Activated CD4-positive, alpha-beta T cell treated with anti-CD3 and anti-CD28 coated beads, Interleukin-2, amount 10 ng/mL, durations not matched to agents 24 days and 14 days (primary cell): ENCODE results near the gene ITGA1. TPM values are rescaled to one million over a fixed set of nuclear protein-coding genes. Genes with fewer than 3 reads are reported as not detected.
A peak's percentile ranks its signal among the peaks of the same experiment; 100 is the strongest.

ENCODE experiments used
- DNase-seq: peaks from one replicate; pipeline ENCODE4 v3.0.0; 2022
- H3K27ac Mint-ChIP-seq: one replicate; pipeline ENCODE4 v1.8.0; 2022; ENCODE audit warnings: mild to moderate bottlenecking, mixed read lengths
- H3K27me3 Mint-ChIP-seq: one replicate; pipeline ENCODE4 v1.8.0; 2022; ENCODE audit warnings: mixed read lengths
- H3K36me3 Mint-ChIP-seq: one replicate; pipeline ENCODE4 v1.8.0; 2022; ENCODE audit warnings: low read depth, mild to moderate bottlenecking, mixed read lengths
- H3K4me1 Mint-ChIP-seq: one replicate; pipeline ENCODE4 v1.8.0; 2021; ENCODE audit warnings: mixed read lengths
- H3K4me3 Mint-ChIP-seq: one replicate; pipeline ENCODE4 v1.8.0; 2022; ENCODE audit warnings: mild to moderate bottlenecking, moderate library complexity, mixed read lengths
- H3K9me3 Mint-ChIP-seq: one replicate; pipeline ENCODE4 v1.8.0; 2021; ENCODE audit warnings: mixed read lengths
- intact Hi-C: fragments of 100-400 bp; cut with micrococcal nuclease; formaldehyde crosslinking; loops from one replicate; pipeline ENCODE4 v1.15.1; 2023
- total RNA-seq: library from RNA; stranded (reverse); gene quantifications from 2 replicates; pipeline ENCODE4 v1.2.3, GENCODE V29; 2022

Gene ITGA1
- total RNA-seq, 1 donor from 2014 or later, result 1.6 TPM

DNA sequence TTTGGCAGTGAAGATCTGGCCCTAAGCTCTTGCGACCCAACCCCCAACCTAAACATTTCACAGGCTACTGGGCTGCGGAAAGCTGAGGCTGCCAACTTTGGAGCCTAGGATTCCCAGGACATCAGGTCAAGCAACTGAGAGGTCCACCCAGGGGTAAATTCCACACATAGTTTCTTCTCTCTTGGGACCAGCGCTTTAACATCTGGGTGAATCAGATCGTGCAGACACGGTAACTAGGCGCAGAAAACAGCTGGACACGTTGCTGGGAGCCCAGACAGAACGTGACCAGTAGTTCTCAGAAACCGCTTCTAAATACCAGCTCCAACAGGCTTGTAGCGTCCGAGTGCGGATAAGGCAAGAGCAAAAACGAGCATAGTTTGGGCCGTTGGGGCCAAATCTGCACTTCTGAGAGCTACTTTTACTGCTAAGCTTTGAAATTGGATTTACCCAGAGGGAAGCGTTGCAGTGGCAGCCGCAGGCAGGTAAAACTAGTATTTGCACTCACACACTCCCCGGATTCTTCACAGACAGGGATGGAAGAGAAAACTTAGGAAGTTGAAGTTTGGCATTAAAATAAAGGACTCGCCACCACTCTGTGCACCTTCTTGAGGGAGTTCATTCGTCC is 11.8 kb downstream of the ITGA1 start:
- peaks cover 5% of the 10 kb centered on the region for H3K27me3 Mint-ChIP-seq
- peak overlapping the region; percentile 96 for H3K4me3 Mint-ChIP-seq
- intact Hi-C loops, result loop anchor here (1.0 kb wide), 1 partner anchor 12 kb away; the partner anchor contains the start of genes ITGA1 and PELO
- H3K27ac Mint-ChIP-seq, result peak overlapping the region; percentile 95
- H3K36me3 Mint-ChIP-seq, result peaks cover 33% of the 10 kb centered on the region
- H3K9me3 Mint-ChIP-seq, result no peaks in the 10 kb centered on the region
- H3K4me1 Mint-ChIP-seq, result peaks cover 40% of the 10 kb centered on the region
- peak; percentile 96 for DNase-seq

DNA sequence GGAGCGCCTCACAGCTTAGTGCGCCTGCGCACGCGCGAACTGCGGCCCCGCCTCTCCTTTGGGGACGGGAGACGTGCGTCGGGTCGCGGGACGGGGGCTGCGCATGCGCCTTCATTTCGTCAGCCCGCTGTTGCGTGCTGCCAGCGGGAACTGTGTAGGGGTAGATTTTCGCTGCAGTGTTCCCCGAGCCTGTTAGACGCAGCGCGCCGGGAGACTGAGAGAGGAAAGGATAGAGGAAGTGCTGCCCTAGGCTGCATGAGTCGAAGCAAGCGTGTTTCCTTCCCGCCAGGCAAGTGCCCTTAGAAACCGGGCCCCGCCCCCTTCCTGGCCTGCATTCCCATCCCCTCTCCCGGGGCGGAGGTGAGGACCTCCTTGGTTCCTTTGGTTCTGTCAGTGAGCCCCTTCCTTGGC is 12.3 kb downstream of the ITGA1 start:
- peaks cover 5% of the 10 kb centered on the region for H3K27me3 Mint-ChIP-seq
- intact Hi-C loops, result loop anchor here (1.0 to 5.0 kb wide), 7 partner anchors 13 to 307 kb away; partner anchors contain the start of genes ITGA1, MOCS2 and PELO
- no peaks in the 10 kb centered on the region for H3K9me3 Mint-ChIP-seq
- no peak for DNase-seq
- peaks cover 44% of the 10 kb centered on the region for H3K4me1 Mint-ChIP-seq
- peak overlapping the region; percentile 95 for H3K27ac Mint-ChIP-seq
- H3K4me3 Mint-ChIP-seq, result peak overlapping the region; percentile 96
- peaks cover 37% of the 10 kb centered on the region for H3K36me3 Mint-ChIP-seq

DNA sequence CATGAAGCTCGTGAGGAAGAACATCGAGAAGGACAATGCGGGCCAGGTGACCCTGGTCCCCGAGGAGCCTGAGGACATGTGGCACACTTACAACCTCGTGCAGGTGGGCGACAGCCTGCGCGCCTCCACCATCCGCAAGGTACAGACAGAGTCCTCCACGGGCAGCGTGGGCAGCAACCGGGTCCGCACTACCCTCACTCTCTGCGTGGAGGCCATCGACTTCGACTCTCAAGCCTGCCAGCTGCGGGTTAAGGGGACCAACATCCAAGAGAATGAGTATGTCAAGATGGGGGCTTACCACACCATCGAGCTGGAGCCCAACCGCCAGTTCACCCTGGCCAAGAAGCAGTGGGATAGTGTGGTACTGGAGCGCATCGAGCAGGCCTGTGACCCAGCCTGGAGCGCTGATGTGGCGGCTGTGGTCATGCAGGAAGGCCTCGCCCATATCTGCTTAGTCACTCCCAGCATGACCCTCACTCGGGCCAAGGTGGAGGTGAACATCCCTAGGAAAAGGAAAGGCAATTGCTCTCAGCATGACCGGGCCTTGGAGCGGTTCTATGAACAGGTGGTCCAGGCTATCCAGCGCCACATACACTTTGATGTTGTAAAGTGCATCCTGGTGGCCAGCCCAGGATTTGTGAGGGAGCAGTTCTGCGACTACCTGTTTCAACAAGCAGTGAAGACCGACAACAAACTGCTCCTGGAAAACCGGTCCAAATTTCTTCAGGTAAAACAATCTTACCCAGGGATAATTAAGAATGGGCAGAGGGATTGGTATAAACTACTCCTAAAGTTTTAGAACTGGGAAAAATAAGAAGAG is 12.9 kb downstream of the ITGA1 start:
- H3K4me3 Mint-ChIP-seq, result peak overlapping the region; percentile 96
- no peaks in the 10 kb centered on the region for H3K9me3 Mint-ChIP-seq
- peak; percentile 88 for DNase-seq
- peaks cover 5% of the 10 kb centered on the region for H3K27me3 Mint-ChIP-seq
- peaks cover 48% of the 10 kb centered on the region for H3K4me1 Mint-ChIP-seq
- intact Hi-C loops, result loop anchor here (1.0 to 5.0 kb wide), 6 partner anchors 29 to 307 kb away; partner anchors contain the start of gene MOCS2
- peaks cover 42% of the 10 kb centered on the region for H3K36me3 Mint-ChIP-seq
- H3K27ac Mint-ChIP-seq, result peak overlapping the region; percentile 95

DNA sequence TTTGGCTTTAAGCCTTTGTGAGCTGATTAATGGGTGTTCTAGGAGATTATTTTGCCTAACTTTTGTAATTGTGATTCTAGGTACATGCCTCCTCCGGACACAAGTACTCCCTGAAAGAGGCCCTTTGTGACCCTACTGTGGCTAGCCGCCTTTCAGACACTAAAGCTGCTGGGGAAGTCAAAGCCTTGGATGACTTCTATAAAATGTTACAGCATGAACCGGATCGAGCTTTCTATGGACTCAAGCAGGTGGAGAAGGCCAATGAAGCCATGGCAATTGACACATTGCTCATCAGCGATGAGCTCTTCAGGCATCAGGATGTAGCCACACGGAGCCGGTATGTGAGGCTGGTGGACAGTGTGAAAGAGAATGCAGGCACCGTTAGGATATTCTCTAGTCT is 13.6 kb downstream of the ITGA1 start:
- Mint-ChIP-seq H3K9me3 (no peaks in the 10 kb centered on the region), H3K4me1 (peaks cover 48% of the 10 kb centered on the region), H3K27ac (peak overlapping the region; percentile 95), H3K4me3 (peak overlapping the region; percentile 96), H3K36me3 (peaks cover 45% of the 10 kb centered on the region), H3K27me3 (peaks cover 5% of the 10 kb centered on the region)
- DNase-seq, result peak; percentile 63
- intact Hi-C loops, result loop anchor here (2.0 to 5.0 kb wide), 4 partner anchors 77 to 306 kb away; partner anchors contain the start of gene MOCS2

DNA sequence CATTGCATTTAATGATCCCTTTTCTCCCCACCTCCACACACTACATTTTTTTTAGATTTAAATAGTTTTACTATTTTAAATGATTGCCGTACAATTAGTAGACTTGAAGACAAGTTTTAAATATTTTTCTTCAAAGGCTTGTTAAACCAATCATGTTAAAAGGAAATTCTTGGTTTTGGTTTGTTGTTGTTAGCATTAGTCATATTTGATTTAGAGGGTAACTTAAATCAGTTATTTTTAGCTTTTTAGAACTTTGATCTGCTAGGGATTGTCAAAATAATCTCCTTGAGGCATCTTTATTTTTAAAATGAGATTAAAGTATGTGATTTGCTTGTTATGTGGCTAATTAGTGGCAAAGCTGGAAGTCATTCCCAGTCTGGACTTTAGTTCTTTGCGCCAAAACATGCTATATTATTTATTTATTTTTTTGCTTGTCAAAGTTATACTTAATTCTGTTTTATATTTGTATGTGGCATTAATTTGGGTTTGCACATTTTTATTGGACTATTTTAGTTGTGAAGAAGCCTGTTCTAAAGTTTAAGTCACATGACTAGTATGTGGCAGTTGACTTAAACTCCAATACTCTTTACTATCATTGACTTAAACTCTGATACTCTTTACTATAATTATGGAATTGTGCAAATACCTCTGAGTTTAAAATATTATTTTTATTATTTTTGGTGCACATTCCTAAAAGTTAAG is 14.7 kb downstream of the ITGA1 start:
- peak overlapping the region; percentile 96 for H3K4me3 Mint-ChIP-seq
- H3K4me1 Mint-ChIP-seq, result peaks cover 44% of the 10 kb centered on the region
- peaks cover 2% of the 10 kb centered on the region for H3K27me3 Mint-ChIP-seq
- DNase-seq, result peak; percentile 0
- H3K27ac Mint-ChIP-seq, result no peak overlapping the region
- intact Hi-C loops, result loop anchor here (5.0 kb wide), 2 partner anchors 115 to 305 kb away; partner anchors contain the start of gene MOCS2
- no peaks in the 10 kb centered on the region for H3K9me3 Mint-ChIP-seq
- peaks cover 45% of the 10 kb centered on the region for H3K36me3 Mint-ChIP-seq

DNA sequence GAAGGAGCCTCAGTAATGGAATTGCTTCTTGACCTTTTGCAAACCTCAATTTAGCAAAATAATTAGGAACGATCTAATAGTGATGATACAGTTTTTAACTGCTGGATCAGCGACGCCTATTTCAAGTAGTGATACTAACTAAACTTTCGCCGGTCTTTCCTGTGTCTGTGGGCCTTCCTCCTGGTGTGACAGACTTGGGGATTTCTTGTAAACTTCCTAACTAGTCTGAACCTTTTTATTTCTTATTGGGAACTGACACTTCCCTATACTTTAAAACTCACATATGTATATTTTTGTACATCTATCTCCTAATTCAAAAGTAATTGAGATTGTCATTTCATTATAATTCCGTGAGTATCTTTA is 15.2 kb downstream of the ITGA1 start:
- intact Hi-C loops, result loop anchor here (5.0 kb wide), 2 partner anchors 114 to 304 kb away; partner anchors contain the start of gene MOCS2
- DNase-seq, result no peak
- Mint-ChIP-seq H3K27ac (no peak overlapping the region), H3K4me1 (peaks cover 45% of the 10 kb centered on the region), H3K9me3 (no peaks in the 10 kb centered on the region), H3K36me3 (peaks cover 45% of the 10 kb centered on the region), H3K27me3 (peaks cover 1% of the 10 kb centered on the region), H3K4me3 (peak overlapping the region; percentile 67)

DNA sequence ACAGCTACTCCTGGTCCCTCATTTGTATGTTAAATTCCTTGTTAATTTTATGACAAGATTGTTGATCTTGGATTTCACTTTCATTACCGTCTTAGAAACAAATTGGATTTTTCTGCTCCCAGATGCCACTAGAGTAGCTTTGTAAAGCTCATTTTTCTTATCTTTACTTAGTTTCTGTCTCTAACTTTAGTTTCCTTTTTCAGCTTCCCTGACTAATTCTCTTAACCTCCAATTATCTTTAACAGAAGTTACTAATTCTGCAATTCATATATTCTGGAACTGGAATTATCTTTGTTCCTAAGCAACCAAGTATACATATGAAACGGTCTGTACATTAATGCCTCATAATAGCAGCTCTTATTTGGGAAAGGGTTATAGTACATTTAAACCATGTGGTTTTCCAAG is 16.7 kb downstream of the ITGA1 start:
- peak overlapping the region; percentile 0 for H3K4me3 Mint-ChIP-seq
- H3K27ac Mint-ChIP-seq, result no peak overlapping the region
- H3K4me1 Mint-ChIP-seq, result peaks cover 32% of the 10 kb centered on the region
- peaks cover 47% of the 10 kb centered on the region for H3K36me3 Mint-ChIP-seq
- intact Hi-C loops, result loop anchor here (5.0 kb wide), 2 partner anchors 113 to 303 kb away; partner anchors contain the start of gene MOCS2
- no peak for DNase-seq
- no peaks in the 10 kb centered on the region for H3K9me3 Mint-ChIP-seq
- no peaks in the 10 kb centered on the region for H3K27me3 Mint-ChIP-seq

DNA sequence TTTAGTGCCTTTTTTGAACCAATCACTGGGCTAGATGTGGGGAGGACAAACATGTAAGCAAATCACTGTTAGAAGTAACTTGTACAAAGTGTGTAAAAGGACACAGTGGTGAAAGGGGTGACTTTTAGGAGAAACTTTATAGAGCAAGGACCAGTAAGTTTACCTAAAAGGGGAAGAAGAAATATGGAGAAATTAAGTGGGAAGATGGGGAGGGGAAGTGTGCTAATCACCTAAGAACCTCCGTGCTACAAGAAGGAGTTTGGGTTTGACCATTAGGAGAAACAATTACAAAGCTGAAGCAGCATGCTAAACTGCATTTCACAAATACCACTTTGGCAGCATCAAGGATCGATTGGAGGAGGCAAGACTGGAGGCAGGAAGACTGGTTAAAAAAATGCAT is 17.3 kb downstream of the ITGA1 start:
- Mint-ChIP-seq H3K27ac (no peak overlapping the region), H3K4me1 (peaks cover 31% of the 10 kb centered on the region), H3K27me3 (no peaks in the 10 kb centered on the region), H3K9me3 (no peaks in the 10 kb centered on the region), H3K36me3 (peaks cover 45% of the 10 kb centered on the region), H3K4me3 (no peak overlapping the region)
- DNase-seq, result no peak
- intact Hi-C loops, result loop anchor here (5.0 kb wide), 2 partner anchors 112 to 302 kb away; partner anchors contain the start of gene MOCS2

DNA sequence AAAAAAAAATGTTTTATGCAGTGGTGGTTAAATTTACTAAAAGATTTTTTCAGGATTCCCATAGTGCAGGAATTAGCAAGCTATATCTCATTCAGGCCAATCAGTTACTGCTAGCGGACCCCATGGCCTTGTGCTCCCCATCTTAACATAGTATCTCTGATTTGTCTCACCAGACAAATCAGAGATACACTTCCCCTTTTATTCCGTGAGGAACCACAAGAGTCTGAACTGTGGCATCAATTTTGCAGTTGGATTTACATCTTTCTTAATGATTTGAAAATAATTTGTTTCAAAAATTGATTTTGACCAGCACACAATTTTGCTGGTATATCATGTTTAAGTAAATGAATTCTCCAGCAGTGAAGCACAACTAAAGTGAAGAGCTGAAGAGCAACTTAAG is 17.9 kb downstream of the ITGA1 start:
- peaks cover 31% of the 10 kb centered on the region for H3K4me1 Mint-ChIP-seq
- no peak overlapping the region for H3K4me3 Mint-ChIP-seq
- H3K36me3 Mint-ChIP-seq, result peaks cover 43% of the 10 kb centered on the region
- H3K9me3 Mint-ChIP-seq, result no peaks in the 10 kb centered on the region
- H3K27ac Mint-ChIP-seq, result no peak overlapping the region
- intact Hi-C loops, result no loop called here
- DNase-seq, result no peak
- no peaks in the 10 kb centered on the region for H3K27me3 Mint-ChIP-seq

DNA sequence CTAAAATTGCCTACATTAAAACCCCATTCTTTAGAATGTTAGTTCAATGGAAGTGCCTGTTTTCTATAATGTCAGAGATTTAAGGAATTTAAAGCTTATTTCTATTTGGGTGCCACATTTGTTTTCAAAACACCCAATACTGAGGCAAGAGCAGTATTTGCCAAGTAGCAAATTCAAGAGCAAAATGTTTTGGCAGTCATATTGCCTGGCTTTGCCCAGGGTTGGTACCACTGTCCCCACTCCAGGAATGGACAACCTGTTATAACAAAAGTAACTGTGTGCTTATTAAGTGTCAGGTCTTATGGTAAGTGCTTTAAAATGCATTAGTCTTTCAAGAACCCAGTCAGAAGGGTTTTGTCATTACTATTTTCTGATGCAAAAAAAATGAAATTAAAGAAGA is 19.3 kb downstream of the ITGA1 start:
- H3K9me3 Mint-ChIP-seq, result no peaks in the 10 kb centered on the region
- intact Hi-C loops, result no loop called here
- no peak for DNase-seq
- peaks cover 22% of the 10 kb centered on the region for H3K4me1 Mint-ChIP-seq
- no peak overlapping the region for H3K4me3 Mint-ChIP-seq
- peaks cover 32% of the 10 kb centered on the region for H3K36me3 Mint-ChIP-seq
- no peak overlapping the region for H3K27ac Mint-ChIP-seq
- H3K27me3 Mint-ChIP-seq, result no peaks in the 10 kb centered on the region

DNA sequence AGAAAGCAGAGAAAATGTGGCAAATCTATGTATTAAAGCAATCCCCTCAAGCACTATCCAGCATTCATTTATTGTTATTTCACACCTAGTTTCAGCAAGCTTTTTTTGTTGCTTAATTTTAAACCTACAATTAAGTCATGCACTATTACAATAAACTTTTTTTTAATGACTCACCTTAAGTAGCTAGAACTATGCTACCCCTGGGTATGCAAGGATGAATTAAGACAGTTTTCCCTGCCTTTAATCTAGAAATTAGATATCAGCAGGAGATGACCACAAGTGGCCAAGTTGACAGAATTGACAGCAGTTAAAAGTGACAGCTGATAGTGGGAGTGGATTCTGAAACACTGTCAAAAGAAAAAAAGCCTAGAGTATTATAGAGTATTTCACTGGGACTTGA is 20.0 kb downstream of the ITGA1 start:
- intact Hi-C loops, result no loop called here
- H3K4me1 Mint-ChIP-seq, result peaks cover 22% of the 10 kb centered on the region
- no peak overlapping the region for H3K27ac Mint-ChIP-seq
- H3K27me3 Mint-ChIP-seq, result no peaks in the 10 kb centered on the region
- H3K9me3 Mint-ChIP-seq, result no peaks in the 10 kb centered on the region
- no peak overlapping the region for H3K4me3 Mint-ChIP-seq
- peaks cover 28% of the 10 kb centered on the region for H3K36me3 Mint-ChIP-seq
- DNase-seq, result no peak

DNA sequence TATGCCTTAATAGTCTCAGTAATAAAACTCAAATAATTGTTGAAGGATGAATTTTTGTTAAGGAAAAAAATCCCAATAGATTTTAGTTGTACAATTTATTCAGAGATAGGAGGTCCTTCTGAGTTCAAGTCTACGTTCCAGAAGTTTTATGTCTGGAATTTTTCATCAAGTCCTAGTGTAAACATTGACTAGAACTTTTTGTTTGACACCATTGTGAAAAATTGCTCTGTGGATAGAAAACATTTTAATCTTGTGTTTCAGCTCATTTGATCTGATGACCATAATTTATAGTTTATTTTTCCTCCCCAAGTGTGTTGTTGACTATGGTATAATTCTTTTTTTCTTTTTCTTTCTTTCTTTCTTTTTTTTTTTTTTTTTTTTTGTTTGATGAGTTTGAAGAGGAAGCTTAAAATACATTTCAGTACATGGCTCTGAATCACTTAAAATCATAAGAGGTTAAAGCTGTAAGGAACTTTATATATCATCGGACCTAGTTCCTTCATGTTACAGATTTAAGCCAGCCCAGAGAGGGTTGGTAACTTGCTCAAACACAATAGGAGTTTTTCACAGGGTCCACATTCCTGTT is 20.7 kb downstream of the ITGA1 start:
- Mint-ChIP-seq H3K27ac (no peak overlapping the region), H3K27me3 (no peaks in the 10 kb centered on the region), H3K4me1 (peaks cover 20% of the 10 kb centered on the region), H3K36me3 (peaks cover 22% of the 10 kb centered on the region), H3K9me3 (no peaks in the 10 kb centered on the region), H3K4me3 (no peak overlapping the region)
- intact Hi-C loops, result no loop called here
- DNase-seq, result no peak

DNA sequence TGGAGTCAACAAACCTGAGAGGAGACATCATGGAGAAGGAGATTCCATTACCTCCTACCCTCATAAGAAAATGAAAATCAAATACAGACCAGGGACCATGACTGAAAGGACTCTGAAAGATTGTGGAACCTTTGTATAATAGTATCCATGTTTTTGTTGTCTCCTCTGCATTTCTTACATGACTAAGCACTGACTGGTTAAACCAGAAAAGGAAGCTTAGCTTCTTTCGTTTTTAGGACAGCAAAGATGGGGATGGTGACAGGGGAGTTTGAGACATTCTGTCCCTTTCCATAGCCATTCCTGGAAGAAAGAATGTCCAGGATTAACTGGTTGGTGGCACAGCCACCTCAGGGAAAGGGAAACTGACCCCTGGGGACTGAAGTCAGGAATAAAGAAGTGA is 22.2 kb downstream of the ITGA1 start:
- Mint-ChIP-seq H3K4me1 (peaks cover 11% of the 10 kb centered on the region), H3K27me3 (no peaks in the 10 kb centered on the region), H3K4me3 (no peak overlapping the region), H3K9me3 (no peaks in the 10 kb centered on the region), H3K36me3 (peaks cover 11% of the 10 kb centered on the region), H3K27ac (no peak overlapping the region)
- intact Hi-C loops, result no loop called here
- no peak for DNase-seq
